HG03439 (cell line): ENCODE measurements around the gene PEX14.

Experiments
- ATAC-seq: cut with Tn5 transposase; IDR thresholded peaks from one replicate; pipeline ENCODE4 v1.9.1; 2021; ENCODE audit warnings: mild to moderate bottlenecking, moderate library complexity; ENCODE audit not compliant: unreplicated experiment

PEX14 gene

GRCh38 chr1:10629816-10630571 is 155.2 kb downstream of the PEX14 start:
- ATAC-seq: no peak

- ATAC-seq: no peak
Observed at GRCh38 chr1:10630661-10631120, 155.9 kb downstream of the PEX14 start.

GRCh38 chr1:10631121-10631810 is 156.5 kb downstream of the PEX14 start:
- no peak for ATAC-seq

- ATAC-seq: no peak
Observed at GRCh38 chr1:10631811-10632593, 157.3 kb downstream of the PEX14 start.

- ATAC-seq: no peak
Observed at GRCh38 chr1:10632691-10633090, 157.9 kb downstream of the PEX14 start.

GRCh38 chr1:10633416-10633815 is 158.7 kb downstream of the PEX14 start:
- ATAC-seq: no peak

- no peak for ATAC-seq
Observed at GRCh38 chr1:10634075-10634427, 159.3 kb downstream of the PEX14 start.

- ATAC-seq: no peak
Observed at GRCh38 chr1:10634428-10635084, 159.8 kb downstream of the PEX14 start.

GRCh38 chr1:10635085-10635896 is 160.5 kb downstream of the PEX14 start:
- no peak for ATAC-seq

GRCh38 chr1:10635992-10636391 is 161.2 kb downstream of the PEX14 start:
- no peak for ATAC-seq

GRCh38 chr1:10637400-10637799 is 162.7 kb downstream of the PEX14 start:
- ATAC-seq: no peak

- no peak for ATAC-seq
Observed at GRCh38 chr1:10637834-10638558, 163.2 kb downstream of the PEX14 start.

- ATAC-seq: no peak
Observed at GRCh38 chr1:10638559-10639005, 163.8 kb downstream of the PEX14 start.

GRCh38 chr1:10639011-10639774 is 164.4 kb downstream of the PEX14 start:
- ATAC-seq: no peak

GRCh38 chr1:10639775-10640578 is 165.2 kb downstream of the PEX14 start:
- no peak for ATAC-seq

- ATAC-seq: no peak
Observed at GRCh38 chr1:10640843-10641553, 166.2 kb downstream of the PEX14 start.

- no peak for ATAC-seq
Observed at GRCh38 chr1:10641976-10642375, 167.2 kb downstream of the PEX14 start.
